Measurements from ENCODE around the gene EYS.

GRCh38 chr6:65110031-65110430 lies 597.0 kb downstream of the EYS start:
- no peak for TF ChIP-seq GATA2 (IDR thresholded peaks at IDR 0.05; ENCODE audit: low read depth, low read length)
- TF ChIP-seq GATA3 (IDR thresholded peaks at IDR 0.05; ENCODE audit: low read depth, low read length): no peak

All from SH-SY5Y (cell line).